Left lung (tissue), 14 donors: ENCODE results near the gene RBM41. TPM values are rescaled to one million over a fixed set of nuclear protein-coding genes. Genes with fewer than 3 reads are reported as not detected.
"Not testable (repeated sequence)": the region's sequence is repeated elsewhere in the genome, so short reads cannot be mapped to it uniquely, and the experiment has no call there.

Experiments used
- ATAC-seq: fragments of 200-7000 bp; cut with Tn5 transposase; one replicate; pipeline ENCODE4 v1.9.1; 2020; ENCODE audit warnings: moderate library complexity
- DNase-seq, 4 donors: peaks; one replicate each; pipeline ENCODE4 v3.0.0-alpha.2; 2013 to 2020
- H3K27ac ChIP-seq, 2 donors: fragments of 200-600 bp; sonication (generic) in 1 of 2; one replicate each; pipeline versions ENCODE4 v1.5.0 to v1.8.0; 2020 to 2021
- H3K27me3 ChIP-seq, 2 donors: fragments of 200-600 bp; sonication (generic) in 1 of 2; one replicate each; pipeline versions ENCODE4 v1.5.0 to v1.8.0; 2020 to 2021
- H3K36me3 ChIP-seq, 2 donors: fragments of 200-600 bp; sonication (generic) in 1 of 2; one replicate each; pipeline versions ENCODE4 v1.5.0 to v1.8.0; 2020 to 2021
- H3K4me1 ChIP-seq, 2 donors: fragments of 200-600 bp; one replicate each; pipeline ENCODE4 v1.8.0; 2021
- H3K4me3 ChIP-seq, 2 donors: fragments of 200-600 bp; sonication (generic) in 1 of 2; one replicate each; pipeline versions ENCODE4 v1.5.0 to v1.8.0; 2020 to 2021; ENCODE audit warnings: mild to moderate bottlenecking in 1 of 2
- H3K9me3 ChIP-seq, 2 donors: fragments of 200-600 bp; sonication (generic) in 1 of 2; one replicate each; pipeline versions ENCODE4 v1.5.0 to v1.8.0; 2020 to 2021
- intact Hi-C, 2 donors: fragments of 100-400 bp; cut with DNase I; formaldehyde crosslinking; loops; one replicate each; pipeline versions ENCODE4 v1.11.2 to v1.14.2; 2022
- long read RNA-seq, 12 donors: library from polyadenylated mRNA in 2 of 12; unstranded in 2 of 12; transcript quantifications; one replicate each; pipeline ENCODE4 v2.0.0 and lab custom pipeline, GENCODE V29; 2019 to 2026
- polyA plus RNA-seq, 6 donors: library from polyadenylated mRNA; unstranded; fragments of 120-200 nt; gene quantifications; one replicate each; pipeline ENCODE4 v1.2.1, GENCODE V29; 2013; ENCODE audit not compliant: insufficient read length in 6 of 6
- total RNA-seq, 2 donors: library from RNA; stranded (reverse); fragmentation: NEBNext Ultra II Directional; extraction: Animal tissue kit (Norgen Biotek cat#: 25700); gene quantifications; one replicate each; pipeline ENCODE4 v1.2.1, GENCODE V29; 2021
- TF ChIP-seq, protein P1 (sequence below), 2 donors: fragments of 200-600 bp; sonication (generic) in 1 of 2; IDR thresholded peaks; one replicate each; pipeline versions ENCODE4 v1.5.0 to v1.8.0; 2021; ENCODE audit warnings: antibody characterized with exemption in 2 of 2
- donor health status: DM: no; HTN: yes; CAD: no.
- donor health status: DM: no; HTN: no; CAD: no.

The RBM41 gene
- total RNA-seq (10 to 100 TPM; 11.8 to 17.2 TPM), polyA plus RNA-seq (10 to 100 TPM; 18.6 to 32.2 (median 26.6) TPM)
- long read RNA-seq, donor 1, result 0 reads
- long read RNA-seq, donor 2, partial matches to known transcripts, result 0 of 2 reads
- long read RNA-seq, donor 2, other reads (novel, unspliced or antisense), result 0 of 2 reads
- long read RNA-seq, donor 3, result 0 reads
- long read RNA-seq, donor 4, partial matches to known transcripts, result 0 of 4 reads
- long read RNA-seq, donor 4, other reads (novel, unspliced or antisense), result 2 of 4 reads
- long read RNA-seq, donor 5, result 0 reads
- long read RNA-seq, donor 6, partial matches to known transcripts, result 0 of 1 reads
- long read RNA-seq, donor 6, other reads (novel, unspliced or antisense), result 0 of 1 reads
- long read RNA-seq, donor 7, partial matches to known transcripts, result 0 of 1 reads
- long read RNA-seq, donor 7, other reads (novel, unspliced or antisense), result 0 of 1 reads
- long read RNA-seq, donor 8, result 0 reads
- long read RNA-seq, donor 9, result 0 reads
- long read RNA-seq, donor 10, partial matches to known transcripts, result 0 of 4 reads
- long read RNA-seq, donor 10, other reads (novel, unspliced or antisense), result 0 of 4 reads
- long read RNA-seq, donor 11, result 0 reads
- long read RNA-seq, donor 12, result 0 reads

DNA sequence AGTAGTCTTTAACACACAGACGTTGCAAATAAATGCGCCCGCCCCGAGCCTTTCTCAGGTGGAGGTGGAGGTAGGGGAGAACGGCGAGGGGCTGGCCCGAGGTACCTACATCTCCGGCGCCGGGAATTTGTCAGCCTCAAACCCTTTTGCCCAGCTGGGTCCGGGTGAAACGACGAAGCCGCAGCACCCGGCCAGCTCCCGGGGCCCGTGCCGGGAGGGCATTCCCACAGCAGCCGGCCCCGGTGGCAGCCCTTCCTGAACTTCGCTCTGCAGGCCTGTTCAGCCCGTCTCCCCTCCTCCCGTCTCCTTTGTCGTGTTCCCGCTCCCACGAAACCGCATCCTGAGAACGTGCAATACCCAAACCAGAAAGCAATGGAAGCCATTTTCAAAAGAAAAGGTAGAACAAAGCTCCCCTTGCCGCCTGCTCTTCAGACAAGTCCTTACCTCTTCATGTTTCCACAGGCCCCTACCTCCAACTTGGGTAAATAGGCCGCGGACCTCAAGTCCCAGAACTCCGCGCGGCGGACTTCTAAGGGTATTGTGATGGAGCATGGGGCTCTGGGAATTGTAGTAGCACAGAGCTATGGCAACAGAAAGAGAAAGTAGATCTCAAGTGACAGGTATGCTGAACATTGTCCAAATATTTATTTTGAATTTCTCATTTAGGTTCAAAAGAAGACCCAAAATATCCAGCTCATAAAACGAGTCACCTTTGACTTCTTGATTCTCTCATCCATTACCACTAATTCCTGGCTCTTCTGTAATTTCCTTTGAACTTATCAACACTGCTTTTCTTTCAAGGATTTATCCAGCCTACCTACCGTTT lies at the start of gene RBM41:
RBM41 (minus strand) TSS at position 501 of the 826 bp plus-strand sequence; CDS start at position 452, 49 bp downstream.
- peak within 1 kb of the TSS; percentile 51 to 57 for H3K4me3 ChIP-seq
- ATAC-seq, result peak; percentile 100
- peak; percentile 72 to 84 (median 78) for DNase-seq
- peaks cover 0 to 20% of the 10 kb centered on the region in 2 donors for H3K36me3 ChIP-seq
- H3K9me3 ChIP-seq, result no peaks in the 10 kb centered on the region
- H3K27ac ChIP-seq, result peak within 1 kb of the TSS; percentile 58 to 67
- peaks cover 0 to 5% of the 10 kb centered on the region in 2 donors for H3K27me3 ChIP-seq
- intact Hi-C loops, result no loop called here
- H3K4me1 ChIP-seq, result peaks cover 0 to 6% of the 10 kb centered on the region in 2 donors
- TF ChIP-seq, protein P1, sequence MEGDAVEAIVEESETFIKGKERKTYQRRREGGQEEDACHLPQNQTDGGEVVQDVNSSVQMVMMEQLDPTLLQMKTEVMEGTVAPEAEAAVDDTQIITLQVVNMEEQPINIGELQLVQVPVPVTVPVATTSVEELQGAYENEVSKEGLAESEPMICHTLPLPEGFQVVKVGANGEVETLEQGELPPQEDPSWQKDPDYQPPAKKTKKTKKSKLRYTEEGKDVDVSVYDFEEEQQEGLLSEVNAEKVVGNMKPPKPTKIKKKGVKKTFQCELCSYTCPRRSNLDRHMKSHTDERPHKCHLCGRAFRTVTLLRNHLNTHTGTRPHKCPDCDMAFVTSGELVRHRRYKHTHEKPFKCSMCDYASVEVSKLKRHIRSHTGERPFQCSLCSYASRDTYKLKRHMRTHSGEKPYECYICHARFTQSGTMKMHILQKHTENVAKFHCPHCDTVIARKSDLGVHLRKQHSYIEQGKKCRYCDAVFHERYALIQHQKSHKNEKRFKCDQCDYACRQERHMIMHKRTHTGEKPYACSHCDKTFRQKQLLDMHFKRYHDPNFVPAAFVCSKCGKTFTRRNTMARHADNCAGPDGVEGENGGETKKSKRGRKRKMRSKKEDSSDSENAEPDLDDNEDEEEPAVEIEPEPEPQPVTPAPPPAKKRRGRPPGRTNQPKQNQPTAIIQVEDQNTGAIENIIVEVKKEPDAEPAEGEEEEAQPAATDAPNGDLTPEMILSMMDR (IDR thresholded peaks at IDR 0.05), result no peak

DNA sequence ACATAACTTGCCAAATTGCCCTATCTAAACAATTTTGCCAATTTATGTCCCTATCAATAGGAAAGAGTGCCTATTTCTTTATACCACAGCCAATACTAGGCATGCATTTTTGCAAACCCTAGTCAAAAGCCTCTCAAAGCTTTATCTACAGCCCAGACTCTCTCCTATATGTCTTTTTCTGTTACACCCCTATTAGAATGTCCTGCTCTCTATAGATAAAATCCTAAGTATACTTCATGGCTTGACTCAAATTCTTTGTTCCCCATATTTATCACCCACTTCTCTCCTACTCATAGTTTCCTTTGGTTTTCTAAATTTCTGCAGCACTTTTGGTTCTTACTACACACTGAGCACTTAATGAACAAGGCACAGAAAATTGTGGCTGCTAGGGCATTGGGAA lies 49.6 kb upstream of the RBM41 start:
- no peak overlapping the region for H3K4me3 ChIP-seq
- ATAC-seq, result no peak
- TF ChIP-seq, protein P1 (IDR thresholded peaks at IDR 0.05), result no peak
- no peaks in the 10 kb centered on the region for H3K36me3 ChIP-seq
- H3K27me3 ChIP-seq, result no peaks in the 10 kb centered on the region
- intact Hi-C loops, result no loop called here
- no peak for DNase-seq
- H3K27ac ChIP-seq, result no peak overlapping the region
- no peaks in the 10 kb centered on the region for H3K4me1 ChIP-seq
- H3K9me3 ChIP-seq, result no peaks in the 10 kb centered on the region

DNA sequence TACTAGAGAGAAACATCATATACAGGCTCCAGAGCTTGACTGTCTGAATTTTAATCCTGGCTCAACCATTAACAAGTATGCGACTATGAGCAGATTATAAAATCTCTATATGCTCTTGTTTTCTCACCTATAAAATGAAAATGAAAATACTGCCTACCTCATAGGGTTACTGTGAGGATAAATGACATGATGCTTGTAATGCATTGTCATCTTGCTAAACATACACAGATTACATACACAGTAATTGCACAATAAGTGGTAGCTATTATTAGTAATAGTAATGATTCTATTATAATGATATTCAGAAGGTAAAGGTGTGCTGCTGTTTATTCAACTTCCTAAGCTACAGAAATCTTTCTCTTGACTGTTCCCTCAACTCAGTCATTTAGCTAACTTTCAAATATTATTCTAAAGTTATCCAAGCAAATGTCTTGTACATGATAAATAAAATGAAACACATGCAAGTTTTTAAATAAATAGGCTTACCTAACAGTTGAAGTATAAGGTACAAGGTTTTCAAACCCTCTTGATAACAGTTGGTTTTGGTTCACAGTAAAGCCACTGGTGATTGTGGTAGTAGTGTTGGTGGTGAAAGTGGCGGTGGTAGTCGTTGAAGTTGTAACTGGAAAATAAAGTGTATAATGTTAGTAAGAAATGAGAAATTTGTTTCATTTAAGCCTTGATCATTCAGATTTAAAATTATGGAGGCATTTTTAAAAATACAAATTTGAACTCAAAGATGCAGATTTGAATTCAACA lies 48.7 kb upstream of the RBM41 start:
- intact Hi-C loops, result no loop called here
- no peak for ATAC-seq

DNA sequence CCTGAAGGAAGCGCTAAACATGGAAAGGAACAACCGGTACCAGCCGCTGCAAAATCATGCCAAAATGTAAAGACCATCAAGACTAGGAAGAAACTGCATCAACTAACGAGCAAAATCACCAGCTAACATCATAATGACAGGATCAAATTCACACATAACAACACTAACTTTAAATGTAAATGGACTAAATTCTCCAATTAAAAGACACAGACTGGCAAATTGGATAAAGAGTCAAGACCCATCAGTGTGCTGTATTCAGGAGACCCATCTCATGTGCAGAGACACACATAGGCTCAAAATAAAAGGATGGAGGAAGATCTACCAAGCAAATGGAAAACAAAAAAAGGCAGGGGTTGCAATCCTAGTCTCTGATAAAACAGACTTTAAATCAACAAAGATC lies 39.0 kb upstream of the RBM41 start:
- intact Hi-C loops, result not testable (repeated sequence)

More for the DNA sequence above, 48.7 kb upstream of the RBM41 start:
- no peaks in the 10 kb centered on the region for H3K9me3 ChIP-seq
- TF ChIP-seq, protein P1 (IDR thresholded peaks at IDR 0.05), result no peak
- H3K36me3 ChIP-seq, result no peaks in the 10 kb centered on the region
- no peak overlapping the region for H3K4me3 ChIP-seq
- no peaks in the 10 kb centered on the region for H3K4me1 ChIP-seq
- no peak for DNase-seq
- no peaks in the 10 kb centered on the region for H3K27me3 ChIP-seq
- no peak overlapping the region for H3K27ac ChIP-seq

DNA sequence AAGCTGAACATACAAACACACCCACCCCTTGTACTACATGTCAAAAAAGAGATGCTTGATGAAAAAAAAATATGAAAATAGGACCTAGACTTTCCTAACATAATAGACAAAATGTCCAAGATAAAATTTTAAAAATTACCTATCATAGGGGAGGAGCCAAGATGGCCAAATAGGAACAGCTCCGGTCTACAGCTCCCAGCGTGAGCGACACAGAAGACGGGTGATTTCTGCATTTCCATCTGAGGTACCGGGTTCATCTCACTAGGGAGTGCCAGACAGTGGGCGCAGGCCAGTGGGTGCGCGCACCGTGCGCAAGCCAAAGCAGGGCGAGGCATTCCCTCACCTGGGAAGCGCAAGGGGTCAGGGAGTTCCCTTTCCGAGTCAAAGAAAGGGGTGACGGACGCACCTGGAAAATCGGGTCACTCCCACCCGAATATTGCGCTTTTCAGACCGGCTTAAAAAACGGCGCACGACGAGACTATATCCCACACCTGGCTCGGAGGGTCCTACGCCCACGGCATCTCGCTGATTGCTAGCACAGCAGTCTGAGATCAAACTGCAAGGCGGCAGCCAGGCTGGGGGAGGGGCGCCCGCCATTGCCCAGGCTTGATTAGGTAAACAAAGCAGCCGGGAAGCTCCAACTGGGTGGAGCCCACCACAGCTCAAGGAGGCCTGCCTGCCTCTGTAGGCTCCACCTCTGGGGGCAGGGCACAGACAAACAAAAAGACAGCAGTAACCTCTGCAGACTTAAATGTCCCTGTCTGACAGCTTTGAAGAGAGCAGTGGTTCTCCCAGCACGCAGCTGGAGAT lies 37.2 kb upstream of the RBM41 start:
- H3K9me3 ChIP-seq, DNase-seq, H3K27ac ChIP-seq, H3K4me1 ChIP-seq, ATAC-seq, intact Hi-C loops, H3K36me3 ChIP-seq, H3K27me3 ChIP-seq: not testable (repeated sequence)
- H3K4me3 ChIP-seq, result peak overlapping the region; percentile 13 to 20

More for the DNA sequence above, 39.0 kb upstream of the RBM41 start:
- H3K4me1 ChIP-seq, H3K27ac ChIP-seq, DNase-seq, ATAC-seq, H3K36me3 ChIP-seq, H3K4me3 ChIP-seq, H3K27me3 ChIP-seq, H3K9me3 ChIP-seq: not testable (repeated sequence)
